AG04449 (cell line): ENCODE data around the gene FAM120A.

Source experiments
- CTCF ChIA-PET: fragments of 350-600 bp; formaldehyde crosslinking; extraction: SDS; loops from one replicate; lab custom pipeline; 2021; ENCODE audit warnings: antibody characterized with exemption; lab: Yijun Ruan, JAX
- POLR2A ChIA-PET: fragments of 400-600, 350-600 bp; formaldehyde crosslinking; extraction: SDS; loops from one replicate; lab custom pipeline; 2020; ENCODE audit warnings: antibody characterized with exemption, inconsistent platforms; lab: Yijun Ruan, JAX
- DNase-seq: peaks from one replicate; pipeline ENCODE4 v3.0.0-alpha.2; 2010; ENCODE audit warnings: low read depth, low spot score
- H3K4me3 ChIP-seq: 2 replicates; pipeline ENCODE4 v1.5.1; 2011; ENCODE audit warnings: low read depth, mild to moderate bottlenecking, control low read depth, low read length
- TF ChIP-seq, protein P1 (sequence below): IDR thresholded peaks from one replicate; pipeline ENCODE4 v1.5.1; 2011; ENCODE audit warnings: mild to moderate bottlenecking, moderate library complexity, low read length, control low read depth, inconsistent platforms; ENCODE audit not compliant: insufficient read depth; ENCODE audit errors: missing control alignments

The FAM120A gene

DNA sequence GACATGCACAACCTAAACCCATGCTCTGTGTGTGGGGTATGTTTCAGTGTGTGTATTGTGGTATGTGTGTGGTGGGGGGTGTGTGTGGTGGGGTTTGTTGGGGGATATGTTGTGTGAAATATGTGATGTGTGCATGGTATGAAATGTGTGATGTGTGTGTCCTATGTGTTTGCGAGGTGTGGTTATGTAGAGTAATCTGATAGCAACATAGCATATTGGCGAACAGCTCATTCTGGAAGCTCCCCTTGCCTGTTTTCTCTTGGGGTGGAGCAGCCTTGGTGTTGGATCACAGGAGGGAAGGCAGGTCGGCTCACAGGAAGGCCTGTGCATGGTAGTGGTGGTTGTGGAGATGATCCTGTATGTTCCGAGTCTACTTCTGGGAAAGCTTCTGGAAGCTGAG lies 89.5 kb downstream of the FAM120A start:
- no peak overlapping the region for H3K4me3 ChIP-seq
- TF ChIP-seq, protein P1, sequence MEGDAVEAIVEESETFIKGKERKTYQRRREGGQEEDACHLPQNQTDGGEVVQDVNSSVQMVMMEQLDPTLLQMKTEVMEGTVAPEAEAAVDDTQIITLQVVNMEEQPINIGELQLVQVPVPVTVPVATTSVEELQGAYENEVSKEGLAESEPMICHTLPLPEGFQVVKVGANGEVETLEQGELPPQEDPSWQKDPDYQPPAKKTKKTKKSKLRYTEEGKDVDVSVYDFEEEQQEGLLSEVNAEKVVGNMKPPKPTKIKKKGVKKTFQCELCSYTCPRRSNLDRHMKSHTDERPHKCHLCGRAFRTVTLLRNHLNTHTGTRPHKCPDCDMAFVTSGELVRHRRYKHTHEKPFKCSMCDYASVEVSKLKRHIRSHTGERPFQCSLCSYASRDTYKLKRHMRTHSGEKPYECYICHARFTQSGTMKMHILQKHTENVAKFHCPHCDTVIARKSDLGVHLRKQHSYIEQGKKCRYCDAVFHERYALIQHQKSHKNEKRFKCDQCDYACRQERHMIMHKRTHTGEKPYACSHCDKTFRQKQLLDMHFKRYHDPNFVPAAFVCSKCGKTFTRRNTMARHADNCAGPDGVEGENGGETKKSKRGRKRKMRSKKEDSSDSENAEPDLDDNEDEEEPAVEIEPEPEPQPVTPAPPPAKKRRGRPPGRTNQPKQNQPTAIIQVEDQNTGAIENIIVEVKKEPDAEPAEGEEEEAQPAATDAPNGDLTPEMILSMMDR, result no peak
- POLR2A ChIA-PET, result no interaction called here
- DNase-seq, result no peak
- CTCF ChIA-PET, result no interaction called here

DNA sequence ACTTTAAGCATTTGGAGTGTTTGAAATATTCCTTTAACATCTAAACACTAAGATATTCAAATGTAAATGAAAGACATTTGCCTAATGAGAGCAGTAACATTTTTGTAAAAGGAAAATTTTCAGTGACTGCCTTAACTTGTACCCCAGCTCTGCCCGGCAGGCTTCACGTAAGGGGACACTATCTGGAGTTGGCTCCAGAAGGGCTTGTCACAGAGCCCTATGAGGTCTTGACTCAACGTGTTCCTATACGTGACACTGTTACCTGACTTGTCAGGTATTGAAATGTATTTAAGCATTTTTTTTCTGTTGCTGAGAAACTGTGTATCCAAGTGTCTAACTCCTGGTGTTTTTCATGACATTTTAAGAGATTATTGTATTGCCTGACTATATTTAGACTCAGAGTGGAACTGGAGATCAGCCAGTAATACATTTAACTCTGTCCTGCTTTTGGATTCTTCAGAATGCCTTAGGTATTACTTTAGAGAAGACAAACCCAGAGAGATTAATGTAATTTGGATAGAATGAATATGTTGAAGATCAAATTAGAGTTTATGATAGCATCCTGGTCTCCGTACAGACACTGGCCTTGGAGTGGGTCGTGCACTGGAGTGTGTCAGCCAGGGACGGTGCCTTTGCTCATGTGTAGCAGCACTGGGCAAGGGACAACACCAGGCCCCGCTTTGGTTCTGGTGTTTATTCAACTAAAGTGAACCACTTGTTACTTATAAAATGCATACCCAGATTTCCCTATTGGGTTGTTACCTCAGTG lies 90.3 kb downstream of the FAM120A start:
- H3K4me3 ChIP-seq, result no peak overlapping the region
- no peak for DNase-seq
- ChIA-PET CTCF (interaction anchor here (1.2 kb wide), 1 partner anchor 24 kb away, joined by 6 read pairs; no protein-coding TSS in a partner anchor), POLR2A (no interaction called here)
- TF ChIP-seq, protein P1, result no peak

DNA sequence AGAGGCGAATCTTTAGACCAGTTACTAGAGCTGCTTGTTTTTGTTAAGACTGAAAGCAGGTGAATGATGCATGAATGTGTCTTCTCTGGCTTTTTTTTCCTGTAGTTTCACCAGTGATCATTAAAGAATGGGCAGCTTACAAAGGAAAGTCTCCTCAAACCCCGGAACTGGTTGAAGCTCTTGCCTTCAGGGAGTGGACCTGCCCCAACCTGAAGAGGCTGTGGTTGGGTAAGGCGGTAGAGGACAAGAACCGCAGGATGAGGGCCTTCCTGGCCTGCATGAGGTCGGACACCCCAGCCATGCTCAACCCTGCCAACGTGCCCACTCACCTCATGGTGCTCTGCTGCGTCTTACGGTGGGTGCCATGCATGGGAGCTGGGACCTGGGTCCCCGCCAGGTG lies 91.6 kb downstream of the FAM120A start:
- POLR2A ChIA-PET, result no interaction called here
- no peak for DNase-seq
- TF ChIP-seq, protein P1, result no peak
- H3K4me3 ChIP-seq, result no peak overlapping the region
- CTCF ChIA-PET, result interaction anchor here (1.2 kb wide), 1 partner anchor 23 kb away, joined by 6 read pairs; no protein-coding TSS in a partner anchor

DNA sequence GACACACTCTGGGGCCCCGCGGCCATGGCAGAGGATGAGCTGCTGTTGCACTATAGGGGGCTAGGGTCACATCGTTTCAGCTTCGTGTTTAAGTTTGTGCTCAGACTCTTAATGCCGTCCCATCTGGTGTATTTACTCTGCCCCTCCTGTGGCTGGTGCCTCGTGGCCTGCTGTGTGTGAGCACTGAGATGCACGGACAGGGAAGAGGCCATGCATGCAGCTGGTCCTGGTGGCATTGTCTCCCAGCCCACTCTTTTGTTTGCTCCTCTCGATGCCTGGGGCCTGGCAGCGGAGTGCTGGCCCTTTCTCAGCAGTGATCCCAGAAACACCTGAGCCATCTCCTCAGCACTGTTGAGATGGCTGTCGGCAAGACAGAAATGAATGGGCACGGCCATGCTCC lies 94.9 kb downstream of the FAM120A start:
- H3K4me3 ChIP-seq, result no peak overlapping the region
- no peak for DNase-seq
- ChIA-PET CTCF (interaction anchor here (8.8 kb wide), 1 partner anchor 20 kb away, joined by 94 read pairs; no protein-coding TSS in a partner anchor), POLR2A (no interaction called here)
- TF ChIP-seq, protein P1, result no peak

DNA sequence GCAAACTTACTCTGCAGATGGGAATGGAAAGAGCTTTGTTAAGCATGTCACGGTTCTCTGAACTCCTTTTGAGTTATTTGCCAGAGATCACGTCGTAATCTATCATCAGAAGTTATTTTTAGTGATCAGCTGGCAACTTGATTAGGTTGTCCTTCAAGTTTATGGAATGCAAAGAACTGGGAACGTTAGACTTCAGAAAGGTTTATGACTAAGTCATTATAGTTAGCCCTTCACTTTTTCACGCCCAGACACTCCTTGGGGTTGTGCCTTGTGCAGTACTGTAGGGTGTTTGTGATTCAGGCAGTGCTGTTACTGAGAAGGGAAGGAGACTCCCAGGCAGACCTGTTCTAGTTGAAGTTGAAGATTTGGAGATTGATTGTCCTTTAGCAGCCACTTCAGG lies 98.1 kb downstream of the FAM120A start:
- TF ChIP-seq, protein P1, result no peak
- CTCF ChIA-PET, result interaction anchor here (8.8 kb wide), 1 partner anchor 16 kb away, joined by 94 read pairs; no protein-coding TSS in a partner anchor
- POLR2A ChIA-PET, result no interaction called here
- DNase-seq, result no peak
- no peak overlapping the region for H3K4me3 ChIP-seq

DNA sequence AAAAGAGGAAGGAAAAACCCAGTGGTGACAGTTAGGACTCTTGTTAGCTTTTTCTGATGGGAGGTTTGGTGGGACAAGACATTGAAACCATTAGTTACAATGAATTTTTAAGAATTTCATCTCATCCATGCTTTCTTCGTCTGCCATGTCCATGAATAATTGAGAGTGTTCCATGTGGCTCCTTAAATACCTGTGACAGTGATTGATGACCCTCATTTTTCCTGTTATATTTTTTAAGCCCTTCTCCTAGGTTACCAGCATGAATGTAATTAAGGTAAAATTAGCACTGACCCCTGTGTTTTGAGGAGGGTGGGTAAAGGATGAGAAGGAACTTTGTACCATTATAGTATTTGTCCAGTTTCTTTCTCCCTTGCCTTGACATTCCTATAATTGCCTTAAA lies 101.4 kb downstream of the FAM120A start:
- ChIA-PET POLR2A (interaction anchor here (0.6 to 1.2 kb wide), 2 partner anchors 13 to 43 kb away, joined by 4 read pairs; no protein-coding TSS in a partner anchor), CTCF (interaction anchor here (8.8 kb wide), 1 partner anchor 13 kb away, joined by 94 read pairs; no protein-coding TSS in a partner anchor)
- DNase-seq, result no peak
- no peak overlapping the region for H3K4me3 ChIP-seq
- TF ChIP-seq, protein P1, result no peak
